Prostate gland (tissue), 2 donors: ENCODE measurements around the gene LBHD2. TPM values are rescaled to one million over a fixed set of nuclear protein-coding genes. Genes with fewer than 3 reads are reported as not detected.

Source experiments
- DNase-seq: peaks from one replicate; pipeline ENCODE4 v3.0.0-alpha.2; 2019; ENCODE audit warnings: low spot score
- H3K27ac ChIP-seq, 2 donors: fragments of 200-600 bp; sonication (generic); 2 replicates each; pipeline ENCODE4 v1.5.1; 2017 to 2019
- H3K27me3 ChIP-seq: fragments of 200-600 bp; sonication (generic); replicated peaks from 2 replicates; pipeline ENCODE4 v1.5.1; 2019; ENCODE audit not compliant: insufficient read depth
- H3K36me3 ChIP-seq, 2 donors: fragments of 200-600 bp; sonication (generic); 1 replicate in 1 of 2; 2 replicates in 1 of 2; pipeline versions ENCODE4 v1.5.1 to v1.8.1; 2017 to 2019
- H3K4me1 ChIP-seq: fragments of 200-600 bp; sonication (generic); replicated peaks from 2 replicates; pipeline ENCODE4 v1.5.1; 2019
- H3K4me3 ChIP-seq, 2 donors: fragments of 200-600 bp; sonication (generic); 2 replicates each; pipeline ENCODE4 v1.5.1; 2017 to 2019
- H3K9me3 ChIP-seq: fragments of 200-600 bp; sonication (generic); 2 replicates; pipeline ENCODE4 v1.5.1; 2017
- CTCF ChIP-seq, 4 experiments: fragments of 200-600 bp in 2 of 4; fragments of 450-650 bp in 2 of 4; sonication (generic) in 2 of 4; IDR thresholded peaks; 1 replicate in 3 of 4; 2 replicates in 1 of 4; pipeline ENCODE4 v1.5.1; 2016 to 2019; ENCODE audit warnings: antibody characterized with exemption in 4 of 4, mild to moderate bottlenecking in 2 of 4, moderate library complexity in 2 of 4
- POLR2A ChIP-seq: fragments of 450-650 bp; IDR thresholded peaks from one replicate; pipeline ENCODE4 v1.6.1; 2016; ENCODE audit warnings: antibody characterized with exemption, mild to moderate bottlenecking
- POLR2AphosphoS5 ChIP-seq: sonication (generic); formaldehyde crosslinking; IDR thresholded peaks from one replicate; pipeline ENCODE4 v1.6.1; 2017; ENCODE audit warnings: antibody characterized with exemption
- WGBS: methylation state at CpG from one replicate; pipeline ENCODE4 v1.1.5; 2018; 5-methylcytosine and 5-hydroxymethylcytosine counted together
- intact Hi-C: fragments of 100-400 bp; cut with DNase I; formaldehyde crosslinking; loops from one replicate; pipeline ENCODE4 v1.14.2; 2022
- total RNA-seq, 2 donors: library from RNA; depleted of rRNA; stranded (reverse); fragments of >200 nt; gene quantifications; one replicate each; pipeline ENCODE4 v1.1.0, GENCODE V29; 2016

The LBHD2 gene
- total RNA-seq, 2 donors from 2014 or later: 3.3 TPM; not detected in 1

- 0% methylated on average over 1 of the region's 20 CpGs for WGBS
- TF ChIP-seq POLR2A (no peak), CTCF (IDR thresholded peaks at IDR 0.05) (no peak), POLR2AphosphoS5 (no peak)
- Histone ChIP-seq H3K36me3 (no peaks in the 10 kb centered on the region), H3K4me1 (peaks cover 4% of the 10 kb centered on the region), H3K27ac (no peak overlapping the region), H3K27me3 (peaks cover 28% of the 10 kb centered on the region), H3K9me3 (no peaks in the 10 kb centered on the region), H3K4me3 (no peak overlapping the region)
- intact Hi-C loops: no loop called here
- no peak for DNase-seq
Observed at GRCh38 chr14:103104389-103104653, 20.3 kb downstream of the LBHD2 start.

GRCh38 chr14:103104654-103105452, 20.8 kb downstream of the LBHD2 start:
- peak; percentile 95 to 99 (median 96) for TF ChIP-seq CTCF (IDR thresholded peaks at IDR 0.05)
- peak; percentile 15 for TF ChIP-seq POLR2AphosphoS5
- no peak for TF ChIP-seq POLR2A
- 7% methylated on average over 47 of the region's 59 CpGs for WGBS
- intact Hi-C loops: loop anchor here (5.0 kb wide), 2 partner anchors 82 to 187 kb away; no protein-coding TSS in a partner anchor
- Histone ChIP-seq H3K27ac (no peak overlapping the region), H3K4me3 (no peak overlapping the region), H3K27me3 (peaks cover 28% of the 10 kb centered on the region), H3K36me3 (no peaks in the 10 kb centered on the region), H3K9me3 (no peaks in the 10 kb centered on the region), H3K4me1 (peaks cover 4% of the 10 kb centered on the region)
- DNase-seq: peak; percentile 54

- H3K9me3 ChIP-seq: no peaks in the 10 kb centered on the region
- 52% methylated on average over 9 of the region's 9 CpGs for WGBS
- intact Hi-C loops: loop anchor here (5.0 kb wide), 2 partner anchors 82 to 187 kb away; no protein-coding TSS in a partner anchor
- H3K27ac ChIP-seq: no peak overlapping the region
- DNase-seq: no peak
- H3K4me1 ChIP-seq: peaks cover 4% of the 10 kb centered on the region
- no peak overlapping the region for H3K4me3 ChIP-seq
- peaks cover 23% of the 10 kb centered on the region for H3K27me3 ChIP-seq
- TF ChIP-seq POLR2A (no peak), CTCF (IDR thresholded peaks at IDR 0.05) (peak in 2 of 4 experiments; percentile 15 to 33), POLR2AphosphoS5 (no peak)
- no peaks in the 10 kb centered on the region for H3K36me3 ChIP-seq
Observed at GRCh38 chr14:103105580-103106150, 21.7 kb downstream of the LBHD2 start.

GRCh38 chr14:103107455-103107854, 23.4 kb downstream of the LBHD2 start:
- DNase-seq: no peak
- Histone ChIP-seq H3K9me3 (no peaks in the 10 kb centered on the region), H3K4me3 (no peak overlapping the region), H3K36me3 (no peaks in the 10 kb centered on the region), H3K4me1 (peaks cover 4% of the 10 kb centered on the region), H3K27me3 (peaks cover 11% of the 10 kb centered on the region), H3K27ac (no peak overlapping the region)
- intact Hi-C loops: loop anchor here (5.0 kb wide), 2 partner anchors 80 to 185 kb away; no protein-coding TSS in a partner anchor
- TF ChIP-seq POLR2A (no peak), POLR2AphosphoS5 (no peak), CTCF (IDR thresholded peaks at IDR 0.05) (no peak)
- WGBS: 97% methylated on average over 23 of the region's 23 CpGs
